Measurements from ENCODE around the gene TTK.

- TF ChIP-seq EP300 (IDR thresholded peaks at IDR 0.05) (no peak), POLR2A (IDR thresholded peaks at IDR 0.05) (no peak)
These were observed 49.6 kb upstream of the TTK start for GRCh38 chr6:79954849-79955248.

Data from tibial nerve (tissue), 3 donors.